BLaER1 (cell line): Measurements from ENCODE around the gene F7.
"Not testable (repeated sequence)": the region's sequence is repeated elsewhere in the genome, so short reads cannot be mapped to it uniquely, and the experiment has no call there.

Experiments used
- H3K27ac ChIP-seq: shearing (Covaris generic); formaldehyde crosslinking; 2 replicates; pipeline ENCODE4 v1.8.1; 2022
- H3K27me3 ChIP-seq: shearing (Covaris generic); formaldehyde crosslinking; 2 replicates; pipeline ENCODE4 v1.8.1; 2022
- H3K36me3 ChIP-seq: shearing (Covaris generic); formaldehyde crosslinking; 2 replicates; pipeline ENCODE4 v1.8.1; 2022
- H3K4me1 ChIP-seq: shearing (Covaris generic); formaldehyde crosslinking; 2 replicates; pipeline ENCODE4 v1.8.1; 2022
- H3K4me2 ChIP-seq: shearing (Covaris generic); formaldehyde crosslinking; 2 replicates; pipeline ENCODE4 v1.8.1; 2022
- H3K4me3 ChIP-seq: shearing (Covaris generic); formaldehyde crosslinking; 2 replicates; pipeline ENCODE4 v1.8.1; 2022
- H3K9ac ChIP-seq: shearing (Covaris generic); formaldehyde crosslinking; 2 replicates; pipeline ENCODE4 v1.8.1; 2022
- H3K9me3 ChIP-seq: shearing (Covaris generic); formaldehyde crosslinking; 2 replicates; pipeline ENCODE4 v1.8.1; 2022
- H4K20me1 ChIP-seq: shearing (Covaris generic); formaldehyde crosslinking; 2 replicates; pipeline ENCODE4 v1.8.1; 2022
- Cebpa-rat ChIP-seq: shearing (Covaris generic); IDR thresholded peaks from 2 replicates; pipeline ENCODE4 v1.8.1; 2022

Gene F7

GRCh38 chr13:113099142-113099541, 6.4 kb upstream of the F7 start:
- Histone ChIP-seq H3K27me3 (no peaks in the 10 kb centered on the region; the same call in 1 of the 2 replicates), H3K4me3 (no peak overlapping the region), H4K20me1 (no peaks in the 10 kb centered on the region), H3K27ac (no peak overlapping the region), H3K9ac (no peak overlapping the region), H3K9me3 (no peaks in the 10 kb centered on the region), H3K4me2 (no peak overlapping the region), H3K4me1 (peaks cover 8% of the 10 kb centered on the region), H3K36me3 (no peaks in the 10 kb centered on the region)
- no peak for TF ChIP-seq Cebpa-rat

- not testable (repeated sequence) for H3K4me3 ChIP-seq
Observed at GRCh38 chr13:113102302-113102701, 3.3 kb upstream of the F7 start.

GRCh38 chr13:113102727-113103126, 2.9 kb upstream of the F7 start:
- H3K36me3 ChIP-seq = no peaks in the 10 kb centered on the region
- H3K4me1 ChIP-seq = peaks cover 17% of the 10 kb centered on the region
- H3K4me2 ChIP-seq = no peak overlapping the region
- H3K27ac ChIP-seq = no peak overlapping the region
- TF ChIP-seq Cebpa-rat = no peak
- no peaks in the 10 kb centered on the region for H3K27me3 ChIP-seq
- no peaks in the 10 kb centered on the region for H4K20me1 ChIP-seq
- H3K4me3 ChIP-seq = no peak overlapping the region
- no peak overlapping the region for H3K9ac ChIP-seq
- H3K9me3 ChIP-seq = no peaks in the 10 kb centered on the region

More at GRCh38 chr13:113102302-113102701, 3.3 kb upstream of the F7 start:
- H3K27ac ChIP-seq, H3K4me2 ChIP-seq, H3K27me3 ChIP-seq, H3K9me3 ChIP-seq, H3K36me3 ChIP-seq, H3K9ac ChIP-seq, H4K20me1 ChIP-seq: not testable (repeated sequence)
- peaks cover 17% of the 10 kb centered on the region for H3K4me1 ChIP-seq

GRCh38 chr13:113103646-113104045, 1.9 kb upstream of the F7 start:
- no peak for TF ChIP-seq Cebpa-rat
- Histone ChIP-seq H3K27me3 (no peaks in the 10 kb centered on the region), H4K20me1 (no peaks in the 10 kb centered on the region), H3K9ac (no peak overlapping the region), H3K36me3 (no peaks in the 10 kb centered on the region), H3K27ac (no peak overlapping the region), H3K9me3 (no peaks in the 10 kb centered on the region; the same call in 1 of the 2 replicates), H3K4me1 (peaks cover 17% of the 10 kb centered on the region), H3K4me2 (0 out of 2 replicates have a peak overlapping the region, but pooled peaks have one; percentile 8), H3K4me3 (no peak overlapping the region)

- no peaks in the 10 kb centered on the region for H4K20me1 ChIP-seq
- 0 out of 2 replicates have a peak overlapping the region, but pooled peaks have one; percentile 9 for H3K27ac ChIP-seq
- H3K9ac ChIP-seq = no peak overlapping the region
- H3K9me3 ChIP-seq = peaks cover 21% of the 10 kb centered on the region
- no peaks in the 10 kb centered on the region for H3K27me3 ChIP-seq
- H3K4me3 ChIP-seq = no peak overlapping the region
- H3K4me2 ChIP-seq = peak overlapping the region; percentile 32
- H3K36me3 ChIP-seq = no peaks in the 10 kb centered on the region
- peaks cover 17% of the 10 kb centered on the region for H3K4me1 ChIP-seq
- no peak for TF ChIP-seq Cebpa-rat
Observed at GRCh38 chr13:113105921-113106452, 396 bp downstream of the F7 start.

GRCh38 chr13:113106711-113107351, 1.2 kb downstream of the F7 start:
- no peak for TF ChIP-seq Cebpa-rat
- no peak overlapping the region for H3K27ac ChIP-seq
- no peak overlapping the region for H3K4me2 ChIP-seq
- no peaks in the 10 kb centered on the region for H4K20me1 ChIP-seq
- no peaks in the 10 kb centered on the region for H3K36me3 ChIP-seq
- H3K4me1 ChIP-seq = peaks cover 17% of the 10 kb centered on the region
- no peak overlapping the region for H3K9ac ChIP-seq
- peaks cover 21% of the 10 kb centered on the region for H3K9me3 ChIP-seq
- H3K27me3 ChIP-seq = no peaks in the 10 kb centered on the region
- H3K4me3 ChIP-seq = no peak overlapping the region

- not testable (repeated sequence) for H3K4me2 ChIP-seq, H3K27me3 ChIP-seq, H3K9ac ChIP-seq, H3K36me3 ChIP-seq, H3K4me3 ChIP-seq, H4K20me1 ChIP-seq, H3K27ac ChIP-seq
- Histone ChIP-seq H3K9me3 (peaks cover 21% of the 10 kb centered on the region), H3K4me1 (peaks cover 21% of the 10 kb centered on the region)
Observed at GRCh38 chr13:113108521-113108920, 2.9 kb downstream of the F7 start.

GRCh38 chr13:113109151-113110047, 3.8 kb downstream of the F7 start:
- no peaks in the 10 kb centered on the region for H3K27me3 ChIP-seq
- no peak overlapping the region for H3K4me2 ChIP-seq
- H3K9ac ChIP-seq = no peak overlapping the region
- no peak overlapping the region for H3K4me3 ChIP-seq
- H3K27ac ChIP-seq = no peak overlapping the region
- H4K20me1 ChIP-seq = no peaks in the 10 kb centered on the region
- H3K4me1 ChIP-seq = peaks cover 16% of the 10 kb centered on the region
- TF ChIP-seq Cebpa-rat = no peak
- H3K36me3 ChIP-seq = no peaks in the 10 kb centered on the region
- H3K9me3 ChIP-seq = peaks cover 21% of the 10 kb centered on the region

- no peaks in the 10 kb centered on the region for H3K27me3 ChIP-seq
- no peaks in the 10 kb centered on the region for H3K36me3 ChIP-seq
- TF ChIP-seq Cebpa-rat = no peak
- H3K9me3 ChIP-seq = peaks cover 21% of the 10 kb centered on the region
- no peak overlapping the region for H3K4me3 ChIP-seq
- H4K20me1 ChIP-seq = no peaks in the 10 kb centered on the region
- no peak overlapping the region for H3K4me2 ChIP-seq
- H3K27ac ChIP-seq = no peak overlapping the region
- peaks cover 15% of the 10 kb centered on the region for H3K4me1 ChIP-seq
- H3K9ac ChIP-seq = no peak overlapping the region
Observed at GRCh38 chr13:113110048-113110851, 4.7 kb downstream of the F7 start.
